SJCRH30 (cell line): ENCODE results near the gene KIDINS220. TPM values are rescaled to one million over a fixed set of nuclear protein-coding genes. Genes with fewer than 3 reads are reported as not detected.

Experiments used
- DNase-seq, 2 experiments: peaks; one replicate each; pipeline ENCODE4 v3.0.0-alpha.2; 2015 to 2020
- H3K27ac ChIP-seq: fragments of 250-450 bp; sonication (Bioruptor Pico); 2 replicates; pipeline ENCODE4 v1.5.1; 2020; ENCODE audit warnings: mild to moderate bottlenecking, moderate library complexity
- H3K27me3 ChIP-seq: fragments of 250-450 bp; sonication (Bioruptor Pico); 2 replicates; pipeline ENCODE4 v1.5.1; 2020; ENCODE audit warnings: mild to moderate bottlenecking, moderate library complexity
- H3K36me3 ChIP-seq: fragments of 250-450 bp; sonication (Bioruptor Pico); 2 replicates; pipeline ENCODE4 v1.5.1; 2020; ENCODE audit warnings: mild to moderate bottlenecking, moderate library complexity
- H3K4me1 ChIP-seq: fragments of 250-450 bp; sonication (Bioruptor Pico); 2 replicates; pipeline ENCODE4 v1.5.1; 2020; ENCODE audit warnings: mild to moderate bottlenecking, moderate library complexity
- H3K4me3 ChIP-seq: fragments of 250-450 bp; sonication (Bioruptor Pico); 2 replicates; pipeline ENCODE4 v1.5.1; 2020; ENCODE audit warnings: mild to moderate bottlenecking, moderate library complexity
- H3K9me3 ChIP-seq: fragments of 250-450 bp; sonication (Bioruptor Pico); replicated peaks from 2 replicates; pipeline ENCODE4 v1.5.1; 2020; ENCODE audit warnings: mild to moderate bottlenecking, moderate library complexity
- total RNA-seq: library from RNA; depleted of rRNA; stranded (reverse); fragments of >200 nt; shearing (Covaris generic); gene quantifications from 2 replicates; pipeline ENCODE4 v1.2.3, GENCODE V29; 2014

Gene KIDINS220
- total RNA-seq, 1 experiment from 2014 or later, result 53.4 TPM

- H3K27ac ChIP-seq, result no peak overlapping the region
- DNase-seq, result peak in 1 of 2 experiments; percentile 22
- H3K9me3 ChIP-seq, result no peaks in the 10 kb centered on the region
- no peaks in the 10 kb centered on the region for H3K27me3 ChIP-seq
- 0 out of 2 replicates have a peak, but pooled peaks cover 3% of the 10 kb centered on the region for H3K4me1 ChIP-seq
- no peaks in the 10 kb centered on the region for H3K36me3 ChIP-seq
- H3K4me3 ChIP-seq, result no peak overlapping the region
Observed at GRCh38 chr2:8839189-8839965, 2.0 kb upstream of the KIDINS220 start.

GRCh38 chr2:8837795-8838140, 355 bp upstream of the KIDINS220 start:
- H3K4me3 ChIP-seq, result peak overlapping the region; percentile 78
- 0 out of 2 replicates have a peak, but pooled peaks cover 3% of the 10 kb centered on the region for H3K4me1 ChIP-seq
- H3K36me3 ChIP-seq, result no peaks in the 10 kb centered on the region
- H3K9me3 ChIP-seq, result no peaks in the 10 kb centered on the region
- DNase-seq, result no peak
- no peak overlapping the region for H3K27ac ChIP-seq
- H3K27me3 ChIP-seq, result no peaks in the 10 kb centered on the region

- H3K4me3 ChIP-seq, result no peak overlapping the region
- H3K27me3 ChIP-seq, result no peaks in the 10 kb centered on the region
- no peaks in the 10 kb centered on the region for H3K36me3 ChIP-seq
Observed at GRCh38 chr2:8835279-8835678, 2.1 kb downstream of the KIDINS220 start.

GRCh38 chr2:8833853-8834252, 3.6 kb downstream of the KIDINS220 start:
- no peaks in the 10 kb centered on the region for H3K9me3 ChIP-seq
- H3K4me3 ChIP-seq, result no peak overlapping the region
- no peaks in the 10 kb centered on the region for H3K36me3 ChIP-seq
- H3K27ac ChIP-seq, result no peak overlapping the region
- H3K27me3 ChIP-seq, result no peaks in the 10 kb centered on the region
- no peak for DNase-seq
- H3K4me1 ChIP-seq, result 0 out of 2 replicates have a peak, but pooled peaks cover 3% of the 10 kb centered on the region

More at GRCh38 chr2:8835279-8835678, 2.1 kb downstream of the KIDINS220 start:
- H3K27ac ChIP-seq, result no peak overlapping the region
- H3K9me3 ChIP-seq, result no peaks in the 10 kb centered on the region
- no peak for DNase-seq
- 0 out of 2 replicates have a peak, but pooled peaks cover 3% of the 10 kb centered on the region for H3K4me1 ChIP-seq

- Histone ChIP-seq H3K36me3 (no peaks in the 10 kb centered on the region), H3K4me1 (no peaks in the 10 kb centered on the region), H3K27ac (no peak overlapping the region), H3K4me3 (no peak overlapping the region), H3K27me3 (no peaks in the 10 kb centered on the region), H3K9me3 (no peaks in the 10 kb centered on the region)
- no peak for DNase-seq
Observed at GRCh38 chr2:8831516-8831915, 5.9 kb downstream of the KIDINS220 start.

GRCh38 chr2:8827729-8828128, 9.7 kb downstream of the KIDINS220 start:
- no peaks in the 10 kb centered on the region for H3K4me1 ChIP-seq
- H3K36me3 ChIP-seq, result peaks cover 5% of the 10 kb centered on the region; the same call in 1 of the 2 replicates
- no peak for DNase-seq
- no peaks in the 10 kb centered on the region for H3K27me3 ChIP-seq
- no peak overlapping the region for H3K4me3 ChIP-seq
- no peaks in the 10 kb centered on the region for H3K9me3 ChIP-seq
- H3K27ac ChIP-seq, result no peak overlapping the region

GRCh38 chr2:8822218-8822617, 15.2 kb downstream of the KIDINS220 start:
- no peaks in the 10 kb centered on the region for H3K4me1 ChIP-seq
- no peaks in the 10 kb centered on the region for H3K27me3 ChIP-seq
- no peaks in the 10 kb centered on the region for H3K9me3 ChIP-seq
- H3K27ac ChIP-seq, result no peak overlapping the region
- peaks cover 12% of the 10 kb centered on the region for H3K36me3 ChIP-seq
- no peak overlapping the region for H3K4me3 ChIP-seq
- DNase-seq, result no peak

GRCh38 chr2:8821276-8822217, 15.9 kb downstream of the KIDINS220 start:
- DNase-seq, result no peak
- H3K36me3 ChIP-seq, result peaks cover 12% of the 10 kb centered on the region
- no peaks in the 10 kb centered on the region for H3K27me3 ChIP-seq
- no peak overlapping the region for H3K27ac ChIP-seq
- no peaks in the 10 kb centered on the region for H3K4me1 ChIP-seq
- no peaks in the 10 kb centered on the region for H3K9me3 ChIP-seq
- H3K4me3 ChIP-seq, result no peak overlapping the region

- no peaks in the 10 kb centered on the region for H3K9me3 ChIP-seq
- no peaks in the 10 kb centered on the region for H3K4me1 ChIP-seq
- H3K36me3 ChIP-seq, result peaks cover 9% of the 10 kb centered on the region
- H3K27me3 ChIP-seq, result no peaks in the 10 kb centered on the region
- H3K4me3 ChIP-seq, result no peak overlapping the region
- H3K27ac ChIP-seq, result no peak overlapping the region
- DNase-seq, result no peak
Observed at GRCh38 chr2:8819948-8820347, 17.5 kb downstream of the KIDINS220 start.

- no peak for DNase-seq
- Histone ChIP-seq H3K4me3 (no peak overlapping the region), H3K27me3 (no peaks in the 10 kb centered on the region), H3K4me1 (no peaks in the 10 kb centered on the region), H3K36me3 (peaks cover 9% of the 10 kb centered on the region), H3K27ac (no peak overlapping the region), H3K9me3 (no peaks in the 10 kb centered on the region)
Observed at GRCh38 chr2:8819194-8819593, 18.2 kb downstream of the KIDINS220 start.

GRCh38 chr2:8817221-8817620, 20.2 kb downstream of the KIDINS220 start:
- Histone ChIP-seq H3K27ac (no peak overlapping the region), H3K36me3 (peaks cover 7% of the 10 kb centered on the region), H3K9me3 (no peaks in the 10 kb centered on the region), H3K27me3 (no peaks in the 10 kb centered on the region), H3K4me1 (no peaks in the 10 kb centered on the region), H3K4me3 (no peak overlapping the region)
- no peak for DNase-seq

GRCh38 chr2:8806885-8807704, 30.3 kb downstream of the KIDINS220 start:
- Histone ChIP-seq H3K27ac (no peak overlapping the region), H3K9me3 (no peaks in the 10 kb centered on the region), H3K27me3 (no peaks in the 10 kb centered on the region), H3K36me3 (peaks cover 20% of the 10 kb centered on the region), H3K4me1 (0 out of 2 replicates have a peak, but pooled peaks cover 2% of the 10 kb centered on the region), H3K4me3 (no peak overlapping the region)
- no peak for DNase-seq

GRCh38 chr2:8805278-8806210, 31.9 kb downstream of the KIDINS220 start:
- Histone ChIP-seq H3K4me1 (0 out of 2 replicates have a peak, but pooled peaks cover 2% of the 10 kb centered on the region), H3K9me3 (no peaks in the 10 kb centered on the region), H3K27me3 (no peaks in the 10 kb centered on the region), H3K4me3 (no peak overlapping the region), H3K27ac (no peak overlapping the region), H3K36me3 (peaks cover 14% of the 10 kb centered on the region)
- DNase-seq, result no peak
